ENCODE results near the gene PTCH1.

Gene PTCH1

GRCh38 chr9:95433096-95433819 lies 83.5 kb downstream of the PTCH1 start:
- DNase-seq (ENCODE audit: low read depth, low spot score), result peak; percentile 52
- H3K9me3 ChIP-seq (ENCODE audit: low read depth, low read length), result peaks cover 2% of the 10 kb centered on the region; the same call in 1 of the 2 replicates
- H3K27ac ChIP-seq, result peak overlapping the region; percentile 91
- H3K4me3 ChIP-seq, result no peak overlapping the region
- TF ChIP-seq FOXP2 (optimal IDR thresholded peaks at IDR 0.05; ENCODE audit: control extremely low read depth, extremely low read length, insufficient read depth) (no peak), POLR2AphosphoS5 (IDR thresholded peaks at IDR 0.05; ENCODE audit: borderline replicate concordance, low read depth, low read length) (no peak), EZH2 (IDR thresholded peaks at IDR 0.05) (no peak)
- H3K9ac ChIP-seq (ENCODE audit: insufficient read length), result no peak overlapping the region
- H3K36me3 ChIP-seq (ENCODE audit: insufficient read depth, low read length), result no peaks in the 10 kb centered on the region

- H3K9me3 ChIP-seq (ENCODE audit: low read depth, low read length), result peaks cover 2% of the 10 kb centered on the region; the same call in 1 of the 2 replicates
- no peak overlapping the region for H3K4me3 ChIP-seq
- H3K9ac ChIP-seq (ENCODE audit: insufficient read length), result no peak overlapping the region
- H3K27ac ChIP-seq, result no peak overlapping the region
- DNase-seq (ENCODE audit: low read depth, low spot score), result no peak
- TF ChIP-seq EZH2 (IDR thresholded peaks at IDR 0.05) (no peak), POLR2AphosphoS5 (IDR thresholded peaks at IDR 0.05; ENCODE audit: borderline replicate concordance, low read depth, low read length) (no peak), FOXP2 (optimal IDR thresholded peaks at IDR 0.05; ENCODE audit: control extremely low read depth, extremely low read length, insufficient read depth) (no peak)
- H3K36me3 ChIP-seq (ENCODE audit: insufficient read depth, low read length), result no peaks in the 10 kb centered on the region
Observed at GRCh38 chr9:95431286-95431685, 85.5 kb downstream of the PTCH1 start.

GRCh38 chr9:95429948-95430620 lies 86.7 kb downstream of the PTCH1 start:
- no peak for DNase-seq (ENCODE audit: low read depth, low spot score)
- Histone ChIP-seq H3K9me3 (ENCODE audit: low read depth, low read length) (peaks cover under 1% of the 10 kb centered on the region; the same call in 1 of the 2 replicates), H3K9ac (ENCODE audit: insufficient read length) (no peak overlapping the region), H3K36me3 (ENCODE audit: insufficient read depth, low read length) (no peaks in the 10 kb centered on the region), H3K4me3 (no peak overlapping the region), H3K27ac (no peak overlapping the region)
- no peak for TF ChIP-seq EZH2 (IDR thresholded peaks at IDR 0.05)
- no peak for TF ChIP-seq FOXP2 (optimal IDR thresholded peaks at IDR 0.05; ENCODE audit: control extremely low read depth, extremely low read length, insufficient read depth)
- TF ChIP-seq POLR2AphosphoS5 (IDR thresholded peaks at IDR 0.05; ENCODE audit: borderline replicate concordance, low read depth, low read length), result no peak

GRCh38 chr9:95429096-95429495 lies 87.7 kb downstream of the PTCH1 start:
- no peak overlapping the region for H3K4me3 ChIP-seq
- no peaks in the 10 kb centered on the region; the same call in 1 of the 2 replicates for H3K9me3 ChIP-seq (ENCODE audit: low read depth, low read length)
- no peak for TF ChIP-seq POLR2AphosphoS5 (IDR thresholded peaks at IDR 0.05; ENCODE audit: borderline replicate concordance, low read depth, low read length)
- no peak for TF ChIP-seq FOXP2 (optimal IDR thresholded peaks at IDR 0.05; ENCODE audit: control extremely low read depth, extremely low read length, insufficient read depth)
- no peak for TF ChIP-seq EZH2 (IDR thresholded peaks at IDR 0.05)
- H3K27ac ChIP-seq, result no peak overlapping the region
- no peak overlapping the region for H3K9ac ChIP-seq (ENCODE audit: insufficient read length)
- no peaks in the 10 kb centered on the region for H3K36me3 ChIP-seq (ENCODE audit: insufficient read depth, low read length)
- DNase-seq (ENCODE audit: low read depth, low spot score), result no peak

GRCh38 chr9:95425910-95426551 lies 90.7 kb downstream of the PTCH1 start:
- peak overlapping the region; percentile 60; the same call in 1 of the 2 replicates for H3K27ac ChIP-seq
- H3K4me3 ChIP-seq, result peak overlapping the region; percentile 43
- H3K36me3 ChIP-seq (ENCODE audit: insufficient read depth, low read length), result no peaks in the 10 kb centered on the region
- TF ChIP-seq EZH2 (IDR thresholded peaks at IDR 0.05) (no peak), POLR2AphosphoS5 (IDR thresholded peaks at IDR 0.05; ENCODE audit: borderline replicate concordance, low read depth, low read length) (no peak), FOXP2 (optimal IDR thresholded peaks at IDR 0.05; ENCODE audit: control extremely low read depth, extremely low read length, insufficient read depth) (no peak)
- H3K9me3 ChIP-seq (ENCODE audit: low read depth, low read length), result peaks cover 3% of the 10 kb centered on the region; the same call in 1 of the 2 replicates
- H3K9ac ChIP-seq (ENCODE audit: insufficient read length), result peak overlapping the region; percentile 34
- no peak for DNase-seq (ENCODE audit: low read depth, low spot score)

- DNase-seq (ENCODE audit: low read depth, low spot score), result no peak
- TF ChIP-seq EZH2 (IDR thresholded peaks at IDR 0.05), result no peak
- no peak for TF ChIP-seq FOXP2 (optimal IDR thresholded peaks at IDR 0.05; ENCODE audit: control extremely low read depth, extremely low read length, insufficient read depth)
- no peak for TF ChIP-seq POLR2AphosphoS5 (IDR thresholded peaks at IDR 0.05; ENCODE audit: borderline replicate concordance, low read depth, low read length)
- Histone ChIP-seq H3K9ac (ENCODE audit: insufficient read length) (no peak overlapping the region), H3K4me3 (no peak overlapping the region), H3K9me3 (ENCODE audit: low read depth, low read length) (peaks cover 3% of the 10 kb centered on the region; the same call in 1 of the 2 replicates), H3K27ac (no peak overlapping the region), H3K36me3 (ENCODE audit: insufficient read depth, low read length) (no peaks in the 10 kb centered on the region)
Observed at GRCh38 chr9:95422650-95423049, 94.1 kb downstream of the PTCH1 start.

- H3K27ac ChIP-seq, result no peak overlapping the region
- no peaks in the 10 kb centered on the region for H3K36me3 ChIP-seq (ENCODE audit: insufficient read depth, low read length)
- DNase-seq (ENCODE audit: low read depth, low spot score), result no peak
- no peak for TF ChIP-seq EZH2 (IDR thresholded peaks at IDR 0.05)
- TF ChIP-seq FOXP2 (optimal IDR thresholded peaks at IDR 0.05; ENCODE audit: control extremely low read depth, extremely low read length, insufficient read depth), result no peak
- no peak for TF ChIP-seq POLR2AphosphoS5 (IDR thresholded peaks at IDR 0.05; ENCODE audit: borderline replicate concordance, low read depth, low read length)
- no peak overlapping the region for H3K9ac ChIP-seq (ENCODE audit: insufficient read length)
- H3K9me3 ChIP-seq (ENCODE audit: low read depth, low read length), result peaks cover 3% of the 10 kb centered on the region; the same call in 1 of the 2 replicates
- H3K4me3 ChIP-seq, result no peak overlapping the region
Observed at GRCh38 chr9:95420518-95420917, 96.3 kb downstream of the PTCH1 start.

GRCh38 chr9:95419444-95419843 lies 97.3 kb downstream of the PTCH1 start:
- Histone ChIP-seq H3K4me3 (no peak overlapping the region), H3K27ac (no peak overlapping the region), H3K9ac (ENCODE audit: insufficient read length) (no peak overlapping the region), H3K36me3 (ENCODE audit: insufficient read depth, low read length) (no peaks in the 10 kb centered on the region), H3K9me3 (ENCODE audit: low read depth, low read length) (peaks cover 3% of the 10 kb centered on the region; the same call in 1 of the 2 replicates)
- no peak for TF ChIP-seq POLR2AphosphoS5 (IDR thresholded peaks at IDR 0.05; ENCODE audit: borderline replicate concordance, low read depth, low read length)
- TF ChIP-seq EZH2 (IDR thresholded peaks at IDR 0.05), result no peak
- TF ChIP-seq FOXP2 (optimal IDR thresholded peaks at IDR 0.05; ENCODE audit: control extremely low read depth, extremely low read length, insufficient read depth), result no peak
- no peak for DNase-seq (ENCODE audit: low read depth, low spot score)
